ENCODE data around the gene LIG1.

GRCh38 chr19:48169578-48169938 lies 586 bp downstream of the LIG1 start:
- TF ChIP-seq, protein P1, sequence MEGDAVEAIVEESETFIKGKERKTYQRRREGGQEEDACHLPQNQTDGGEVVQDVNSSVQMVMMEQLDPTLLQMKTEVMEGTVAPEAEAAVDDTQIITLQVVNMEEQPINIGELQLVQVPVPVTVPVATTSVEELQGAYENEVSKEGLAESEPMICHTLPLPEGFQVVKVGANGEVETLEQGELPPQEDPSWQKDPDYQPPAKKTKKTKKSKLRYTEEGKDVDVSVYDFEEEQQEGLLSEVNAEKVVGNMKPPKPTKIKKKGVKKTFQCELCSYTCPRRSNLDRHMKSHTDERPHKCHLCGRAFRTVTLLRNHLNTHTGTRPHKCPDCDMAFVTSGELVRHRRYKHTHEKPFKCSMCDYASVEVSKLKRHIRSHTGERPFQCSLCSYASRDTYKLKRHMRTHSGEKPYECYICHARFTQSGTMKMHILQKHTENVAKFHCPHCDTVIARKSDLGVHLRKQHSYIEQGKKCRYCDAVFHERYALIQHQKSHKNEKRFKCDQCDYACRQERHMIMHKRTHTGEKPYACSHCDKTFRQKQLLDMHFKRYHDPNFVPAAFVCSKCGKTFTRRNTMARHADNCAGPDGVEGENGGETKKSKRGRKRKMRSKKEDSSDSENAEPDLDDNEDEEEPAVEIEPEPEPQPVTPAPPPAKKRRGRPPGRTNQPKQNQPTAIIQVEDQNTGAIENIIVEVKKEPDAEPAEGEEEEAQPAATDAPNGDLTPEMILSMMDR (conservative IDR thresholded peaks at IDR 0.05 in 1 of 2, IDR thresholded peaks at IDR 0.05 in 1 of 2; ENCODE audit: extremely low read depth in 1 of 2, insufficient read depth in 1 of 2, low read depth in 1 of 2, low read length in 2 of 2) = no peak
- no peak for TF ChIP-seq EZH2 (IDR thresholded peaks at IDR 0.05; ENCODE audit: borderline replicate concordance, low read length)
